Fibroblast of skin of left quadriceps (primary cell): Measurements from ENCODE around the gene ZNF501.

Experiments used
- DNase-seq, 2 experiments: peaks; one replicate each; pipeline ENCODE4 v3.0.0-alpha.2; 2013; ENCODE audit warnings: low read depth in 2 of 2

The ZNF501 gene

DNA sequence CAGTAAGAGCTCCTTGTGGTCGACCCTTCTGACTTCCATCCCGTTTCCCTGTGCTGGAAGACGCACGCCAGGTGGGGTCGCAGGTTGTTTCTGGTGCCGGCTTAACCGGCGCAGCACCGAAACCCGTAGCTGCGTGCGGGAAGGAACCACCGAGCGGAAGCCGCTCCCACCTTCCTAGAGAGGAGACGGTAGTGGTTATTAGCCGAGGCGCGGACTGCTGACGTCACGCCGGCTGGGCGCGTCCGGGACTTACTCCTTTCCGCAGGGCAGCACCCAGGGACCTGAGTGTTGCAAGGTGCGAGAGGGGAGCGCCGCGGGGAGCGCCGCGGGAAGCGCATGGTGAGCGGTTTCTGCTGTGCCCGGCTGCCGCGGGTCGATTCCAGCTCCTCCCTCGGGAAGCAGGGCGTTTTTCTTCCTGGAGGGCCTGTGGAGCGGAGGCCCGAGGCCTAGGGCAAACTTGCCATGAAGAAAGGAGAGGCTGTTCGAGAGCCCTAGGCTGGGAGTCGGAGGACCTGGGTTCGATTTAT lies at the start of gene ZNF501:
Gene ZNF501 (plus strand): TSS at position 252 of the 527 bp plus-strand sequence. CDS start 4,787 bp downstream, outside the sequence.
- peak; percentile 78 to 84 for DNase-seq

DNA sequence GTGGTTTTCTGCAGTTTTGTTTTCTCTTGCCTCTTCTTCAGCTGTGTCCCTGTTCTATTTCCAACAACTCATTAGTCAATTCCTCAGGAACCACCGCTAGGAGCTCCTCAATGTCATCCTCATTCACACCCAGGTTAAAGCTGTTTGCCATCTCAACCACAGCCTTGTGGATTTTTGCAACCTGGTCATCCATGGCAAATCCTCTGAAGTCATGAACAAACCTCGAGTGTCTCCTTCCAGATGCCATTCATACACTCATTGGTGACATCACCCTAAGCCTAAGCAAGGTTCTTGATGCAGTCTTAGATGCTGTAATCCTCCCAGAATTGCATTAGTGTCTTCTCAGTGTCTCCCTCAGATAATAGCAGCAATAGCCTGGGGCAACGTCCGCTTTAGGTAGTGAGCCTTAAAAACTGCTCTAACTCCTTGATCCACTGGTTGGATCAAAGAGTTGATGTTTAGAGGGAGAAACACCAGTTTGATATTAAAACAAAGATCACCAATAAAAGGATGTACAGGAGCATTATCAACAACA lies 48.4 kb upstream of the ZNF501 start:
- DNase-seq, result no peak

GRCh38 chr3:44682182-44682896 lies 47.1 kb upstream of the ZNF501 start:
- peak; percentile 1 to 3 for DNase-seq

- peak; percentile 61 to 66 for DNase-seq
Measured at GRCh38 chr3:44685128-44685800, 44.2 kb upstream of the ZNF501 start.

GRCh38 chr3:44687898-44688297 lies 41.5 kb upstream of the ZNF501 start:
- no peak for DNase-seq

GRCh38 chr3:44712455-44713075 lies 16.9 kb upstream of the ZNF501 start, which contains the start of gene ZNF502:
Gene ZNF502 (plus strand): TSS chr3:44712660. CDS start chr3:44720262, 7,602 bp downstream.
- DNase-seq, result peak; percentile 77 to 78

DNA sequence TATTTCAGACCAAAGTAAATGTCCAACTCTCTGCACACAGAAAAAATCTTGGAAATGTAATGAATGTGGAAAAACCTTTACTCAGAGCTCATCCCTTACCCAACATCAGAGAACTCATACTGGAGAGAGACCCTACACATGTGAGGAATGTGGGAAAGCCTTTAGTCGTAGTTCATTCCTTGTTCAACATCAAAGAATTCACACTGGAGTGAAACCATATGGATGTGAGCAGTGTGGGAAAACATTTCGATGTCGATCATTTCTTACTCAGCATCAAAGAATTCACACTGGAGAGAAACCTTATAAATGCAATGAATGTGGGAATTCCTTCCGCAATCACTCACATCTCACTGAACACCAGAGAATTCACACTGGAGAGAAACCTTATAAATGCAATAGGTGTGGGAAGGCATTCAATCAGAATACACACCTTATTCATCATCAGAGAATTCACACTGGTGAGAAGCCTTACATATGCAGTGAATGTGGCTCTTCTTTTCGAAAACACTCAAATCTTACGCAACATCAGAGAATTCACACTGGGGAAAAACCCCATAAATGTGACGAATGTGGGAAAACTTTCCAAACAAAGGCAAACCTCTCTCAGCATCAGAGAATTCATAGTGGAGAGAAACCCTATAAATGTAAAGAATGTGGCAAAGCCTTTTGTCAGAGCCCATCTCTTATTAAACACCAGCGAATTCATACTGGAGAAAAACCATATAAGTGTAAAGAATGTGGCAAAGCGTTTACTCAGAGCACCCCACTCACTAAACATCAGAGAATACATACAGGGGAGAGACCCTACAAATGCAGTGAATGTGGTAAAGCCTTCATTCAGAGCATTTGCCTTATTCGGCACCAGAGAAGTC lies 8.0 kb upstream of the ZNF501 start:
- no peak for DNase-seq

DNA sequence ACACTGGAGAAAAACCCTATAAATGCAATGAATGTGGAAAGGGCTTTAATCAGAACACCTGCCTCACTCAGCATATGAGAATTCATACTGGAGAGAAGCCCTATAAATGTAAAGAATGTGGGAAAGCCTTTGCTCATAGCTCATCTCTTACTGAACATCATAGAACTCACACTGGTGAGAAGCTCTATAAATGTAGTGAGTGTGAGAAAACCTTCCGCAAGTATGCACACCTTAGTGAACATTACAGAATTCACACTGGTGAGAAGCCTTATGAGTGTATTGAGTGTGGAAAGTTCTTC lies 7.4 kb upstream of the ZNF501 start:
- no peak for DNase-seq

DNA sequence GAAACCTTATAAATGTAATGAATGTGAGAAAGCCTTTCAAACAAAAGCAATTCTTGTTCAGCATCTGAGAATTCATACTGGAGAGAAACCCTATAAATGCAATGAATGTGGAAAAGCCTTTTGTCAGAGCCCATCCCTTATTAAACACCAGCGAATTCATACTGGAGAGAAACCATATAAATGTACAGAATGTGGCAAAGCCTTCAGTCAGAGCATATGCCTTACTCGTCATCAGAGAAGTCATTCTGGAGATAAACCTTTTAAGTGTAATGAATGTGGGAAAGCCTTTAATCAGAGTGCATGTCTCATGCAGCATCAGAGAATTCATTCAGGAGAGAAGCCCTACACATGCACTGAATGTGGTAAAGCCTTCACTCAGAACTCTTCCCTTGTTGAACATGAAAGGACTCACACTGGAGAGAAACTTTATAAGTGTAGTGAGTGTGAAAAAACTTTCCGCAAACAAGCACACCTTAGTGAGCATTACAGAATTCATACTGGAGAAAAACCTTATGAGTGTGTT lies 5.3 kb downstream of the ZNF501 start:
- no peak for DNase-seq

DNA sequence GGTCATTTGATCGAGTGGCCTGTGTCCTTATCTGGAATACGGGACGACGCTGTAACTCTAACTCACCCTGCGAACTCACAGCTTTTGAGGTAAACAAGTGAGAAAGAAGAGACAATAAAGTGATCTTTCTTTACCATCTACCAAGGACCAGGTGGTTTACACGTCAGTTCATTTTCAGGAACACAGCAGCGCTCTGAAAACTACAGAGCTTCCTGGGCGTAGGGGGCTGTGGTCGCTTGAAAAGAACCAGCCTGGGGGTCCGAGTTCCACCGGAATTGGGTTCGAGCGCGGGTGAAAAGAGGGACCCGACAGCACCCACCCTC lies 31.6 kb downstream of the ZNF501 start:
- DNase-seq, result no peak

DNA sequence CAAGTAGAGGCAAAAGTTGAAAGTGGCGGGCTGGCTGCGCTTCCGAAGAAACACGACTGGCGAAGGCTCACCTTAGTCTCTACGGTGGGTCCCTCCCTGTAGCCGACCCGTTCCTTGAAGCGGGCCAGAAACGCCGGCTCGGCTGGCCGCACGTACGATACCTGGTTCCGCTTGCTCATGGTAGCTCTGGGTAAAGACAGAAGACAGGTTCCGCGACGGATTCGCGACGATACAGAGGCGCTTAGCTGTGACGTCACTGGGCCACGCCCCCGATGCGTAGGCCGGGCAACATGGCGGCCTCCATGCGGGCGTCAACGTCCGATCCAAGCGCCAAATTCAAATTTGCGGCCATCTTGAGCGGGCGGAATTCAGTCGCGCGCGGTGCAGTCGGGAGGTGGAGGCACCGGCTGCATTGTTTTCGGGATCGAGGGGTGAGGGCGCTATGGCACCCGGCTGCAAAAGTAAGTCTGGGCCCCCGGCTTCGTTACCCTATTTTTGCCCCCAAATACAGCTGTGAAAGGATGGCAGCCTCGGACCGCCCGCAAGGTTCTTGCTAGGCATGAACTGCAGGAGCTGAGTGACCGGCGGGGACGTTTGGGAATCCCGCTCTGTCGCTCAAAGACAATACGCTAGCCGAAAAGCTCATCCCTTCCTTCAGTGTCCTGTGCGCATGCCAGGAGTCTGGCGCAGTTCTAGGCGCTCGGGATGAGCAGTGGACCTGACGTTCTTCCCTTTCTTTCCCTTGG lies 32.2 kb downstream of the ZNF501 start, which contains the start of the genes KIAA1143 and KIF15:
Gene KIAA1143 (minus strand): TSS at position 196 of the 746 bp plus-strand sequence. CDS start 17 bp downstream, at position 179.
Gene KIF15 (plus strand): TSS at position 371 of the 746 bp plus-strand sequence. CDS start 72 bp downstream, at position 443.
- peak; percentile 88 for DNase-seq

DNA sequence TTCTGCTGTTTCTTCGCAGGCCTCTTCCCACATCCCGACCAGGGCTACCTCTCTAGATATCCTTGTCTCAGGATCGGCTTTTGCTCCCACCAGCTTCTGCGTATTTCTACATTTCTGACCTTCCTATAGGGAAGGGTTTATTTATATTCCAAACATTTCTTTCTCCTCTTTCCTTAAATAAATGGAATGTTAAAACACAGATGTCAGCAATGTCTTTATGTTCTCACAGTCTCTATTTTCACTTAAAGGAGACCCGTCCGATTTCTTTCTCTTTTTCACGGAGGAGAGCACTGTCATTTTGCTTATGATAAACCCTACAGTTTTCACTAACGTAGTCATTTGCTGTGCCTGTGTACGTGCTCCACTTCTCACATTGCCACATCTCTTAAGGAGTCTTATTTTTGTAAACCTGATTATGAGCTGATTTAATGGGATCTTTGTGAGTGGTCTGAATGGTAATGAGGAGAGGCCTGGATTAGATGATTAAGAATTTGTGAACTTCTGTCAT lies 32.8 kb downstream of the ZNF501 start:
- no peak for DNase-seq

DNA sequence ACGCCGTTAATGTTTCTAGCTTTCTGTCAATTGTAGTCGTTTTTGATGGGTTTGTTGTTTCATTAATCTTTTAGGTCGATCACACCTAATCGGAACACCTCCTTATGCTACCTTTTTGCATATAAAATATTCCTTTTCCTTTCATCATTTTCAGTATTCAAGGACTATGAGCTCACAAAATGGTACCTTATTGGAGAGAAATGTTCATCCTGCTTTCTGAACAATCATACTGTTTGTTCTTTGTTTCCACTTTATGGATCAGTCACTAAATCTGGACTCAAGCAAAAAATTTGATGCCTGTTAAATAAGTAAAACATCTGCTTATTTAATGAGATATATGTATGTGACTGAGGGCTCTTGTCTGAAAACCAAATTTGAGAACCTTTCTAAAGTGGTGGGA lies 33.3 kb downstream of the ZNF501 start:
- no peak for DNase-seq

DNA sequence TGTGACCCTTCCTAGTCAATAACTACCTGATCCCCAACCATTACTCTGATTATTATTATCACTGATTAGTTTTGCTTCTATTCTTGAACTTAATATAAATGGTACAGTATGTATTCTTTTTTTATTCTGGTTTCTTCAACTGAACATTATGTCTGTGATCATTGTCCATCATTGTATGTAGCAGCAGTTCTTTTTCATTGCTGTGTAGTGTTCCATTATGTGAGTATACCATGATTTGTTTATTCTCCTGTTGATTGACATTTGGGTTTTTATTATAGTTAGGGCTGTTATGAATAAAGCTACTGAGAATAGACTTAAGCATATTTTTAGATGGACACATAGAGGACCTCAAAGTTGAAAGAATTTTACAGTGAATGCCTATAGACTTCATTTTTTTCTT lies 34.8 kb downstream of the ZNF501 start:
- no peak for DNase-seq

DNA sequence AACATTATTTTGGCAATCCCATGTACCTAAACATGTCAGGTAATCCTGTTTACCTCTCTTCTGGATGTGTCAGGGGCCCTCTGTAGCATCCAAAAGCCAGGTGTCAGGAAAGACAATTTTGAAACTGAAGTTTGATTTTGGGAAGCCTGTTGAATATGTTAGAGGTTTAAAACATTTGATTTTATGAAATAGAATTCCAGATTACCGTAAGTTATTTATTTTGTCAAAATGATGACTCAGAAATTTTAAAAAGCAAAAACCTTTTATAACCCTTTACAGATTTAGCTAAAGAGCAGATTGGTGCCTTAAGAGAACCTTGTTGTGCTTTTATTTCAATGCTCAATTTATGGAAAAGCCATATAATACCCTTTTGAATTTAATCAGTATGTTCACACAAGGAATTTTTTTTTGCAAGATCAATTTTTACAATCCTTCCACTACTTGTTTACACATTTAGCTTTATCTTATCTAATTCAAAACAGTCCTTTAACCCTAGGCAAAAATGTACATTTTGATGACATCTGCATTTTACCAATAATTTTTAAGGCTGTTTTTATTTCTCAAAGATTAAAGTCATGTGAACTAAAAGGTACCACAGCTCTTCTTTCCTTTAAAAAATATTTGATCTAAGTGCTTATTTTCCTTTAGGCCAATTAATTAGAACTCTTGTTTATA lies 42.1 kb downstream of the ZNF501 start:
- DNase-seq, result no peak

- no peak for DNase-seq
Measured at GRCh38 chr3:44772099-44772442, 42.6 kb downstream of the ZNF501 start.

GRCh38 chr3:44782891-44783290 lies 53.5 kb downstream of the ZNF501 start:
- no peak for DNase-seq
